HG02981 (cell line): Measurements from ENCODE around the gene HTT.
A peak's percentile ranks its signal among the peaks of the same experiment; 100 is the strongest.

Source experiments
- ATAC-seq: cut with Tn5 transposase; IDR thresholded peaks from one replicate; pipeline ENCODE4 v1.9.1; 2021; ENCODE audit warnings: mild to moderate bottlenecking, moderate library complexity; ENCODE audit not compliant: unreplicated experiment

Gene HTT

GRCh38 chr4:3286335-3287175 lies 212.1 kb downstream of the HTT start:
- ATAC-seq = no peak

DNA sequence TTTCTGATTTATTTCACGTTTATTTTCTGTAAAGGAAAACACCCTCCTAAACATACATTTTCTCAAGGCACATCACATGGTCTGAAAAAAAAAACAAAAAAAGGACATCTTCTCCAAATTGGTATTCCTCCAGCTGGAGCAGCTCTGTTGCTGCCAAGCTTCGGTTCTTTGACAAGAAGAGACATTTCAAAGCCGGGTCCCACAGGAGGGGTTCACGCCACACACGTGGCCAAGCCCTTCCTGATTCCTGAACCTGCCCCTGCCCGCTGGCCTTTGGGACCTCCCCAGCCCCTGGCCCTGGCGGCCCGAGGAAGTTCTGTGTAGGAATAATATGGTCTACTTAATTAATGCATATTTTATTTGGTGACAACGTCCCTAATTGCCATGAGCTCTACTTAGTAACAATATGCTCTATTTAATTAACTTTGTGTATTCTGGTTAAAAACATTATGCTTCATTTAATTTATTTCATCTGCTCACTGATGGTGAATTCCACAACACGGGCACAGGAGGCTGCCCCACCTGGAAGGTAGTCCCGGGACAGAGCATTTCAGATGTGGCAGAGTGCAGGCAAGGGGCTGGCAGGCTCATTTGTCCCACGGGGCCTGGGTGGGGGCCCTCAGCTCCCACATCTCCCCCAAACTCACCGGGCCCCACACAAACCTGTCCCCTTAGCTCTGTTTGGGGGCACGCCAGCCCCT lies 212.9 kb downstream of the HTT start:
- no peak for ATAC-seq

DNA sequence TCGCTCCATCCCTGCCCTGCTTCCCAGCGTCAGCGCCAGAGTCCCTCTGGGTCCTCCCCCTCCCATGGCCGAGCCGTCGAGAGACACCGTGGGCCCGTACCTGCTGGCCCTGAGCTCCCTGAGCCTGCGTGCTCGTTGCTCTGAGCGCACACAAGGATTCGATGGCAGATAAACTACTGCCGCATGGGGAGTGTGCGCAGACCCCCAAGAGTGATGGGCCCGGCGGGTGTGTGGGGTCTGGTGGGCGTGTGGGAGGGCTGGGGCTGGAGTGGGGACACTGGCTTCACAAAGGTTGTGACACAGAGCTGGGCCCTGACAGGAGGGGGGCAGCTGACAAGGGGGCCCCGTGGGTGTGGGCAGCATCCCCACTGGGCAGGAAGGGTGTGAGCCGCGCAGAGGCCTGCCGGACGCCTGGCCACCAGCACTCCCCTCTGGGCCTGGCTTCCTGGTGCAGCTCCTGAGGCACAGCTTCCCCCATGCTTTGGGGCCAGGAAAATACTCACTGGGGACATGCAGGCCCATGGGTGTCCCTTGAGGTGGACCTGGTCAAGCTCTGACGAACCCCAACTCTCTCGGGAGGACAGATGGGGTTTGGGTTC lies 213.6 kb downstream of the HTT start:
- no peak for ATAC-seq

GRCh38 chr4:3288571-3289094 lies 214.2 kb downstream of the HTT start:
- ATAC-seq = no peak

- ATAC-seq = no peak
These were observed 216.0 kb downstream of the HTT start for GRCh38 chr4:3290476-3290875.

GRCh38 chr4:3290889-3291321 lies 216.4 kb downstream of the HTT start:
- ATAC-seq = no peak

- ATAC-seq = no peak
These were observed 217.0 kb downstream of the HTT start for GRCh38 chr4:3291411-3291968.

GRCh38 chr4:3291969-3292570 lies 217.6 kb downstream of the HTT start:
- peak; percentile 18 for ATAC-seq

- ATAC-seq = peak; percentile 75
These were observed 218.3 kb downstream of the HTT start, which contains the start of gene RGS12 for GRCh38 chr4:3292571-3293400. RGS12 (plus strand) TSS chr4:3293021; CDS start chr4:3316171, 23,150 bp downstream.
